Thymus (tissue), 11 donors: ENCODE data around the gene CDC20B. TPM values are rescaled to one million over a fixed set of nuclear protein-coding genes. Genes with fewer than 3 reads are reported as not detected.
"Not testable (repeated sequence)": the region's sequence is repeated elsewhere in the genome, so short reads cannot be mapped to it uniquely, and the experiment has no call there.

ENCODE experiments used
- DNase-seq, 9 donors: peaks; one replicate each; pipeline ENCODE4 v3.0.0-alpha.2; 2013; ENCODE audit warnings: low spot score in 9 of 9, low read depth in 6 of 9, missing footprints in 1 of 9
- H3K27ac ChIP-seq, 2 donors: one replicate each; pipeline ENCODE4 v1.5.1; 2013; ENCODE audit warnings: control low read depth in 1 of 2, low read depth in 1 of 2, low read length in 1 of 2, mild to moderate bottlenecking in 1 of 2, moderate library complexity in 1 of 2
- H3K27me3 ChIP-seq, 2 donors: one replicate each; pipeline ENCODE4 v1.5.1; 2013; ENCODE audit warnings: low read length in 1 of 2; ENCODE audit not compliant: control insufficient read depth in 2 of 2, insufficient read depth in 1 of 2
- H3K36me3 ChIP-seq, 2 donors: one replicate each; pipeline ENCODE4 v1.5.1; 2013; ENCODE audit warnings: low read length in 1 of 2, mild to moderate bottlenecking in 1 of 2, moderate library complexity in 1 of 2; ENCODE audit not compliant: control insufficient read depth in 2 of 2, insufficient read depth in 2 of 2
- H3K4me1 ChIP-seq, 2 donors: one replicate each; pipeline ENCODE4 v1.5.1; 2013; ENCODE audit warnings: low read length in 2 of 2; ENCODE audit not compliant: control insufficient read depth in 2 of 2, insufficient read depth in 2 of 2
- H3K4me3 ChIP-seq, 2 donors: one replicate each; pipeline ENCODE4 v1.5.1; 2013; ENCODE audit warnings: low read length in 2 of 2, control low read depth in 1 of 2, mild to moderate bottlenecking in 1 of 2
- H3K9me3 ChIP-seq, 2 donors: one replicate each; pipeline ENCODE4 v1.5.1; 2013; ENCODE audit warnings: low read length in 1 of 2, mild to moderate bottlenecking in 1 of 2; ENCODE audit not compliant: control insufficient read depth in 2 of 2, insufficient read depth in 1 of 2
- WGBS: extraction: QIAGEN DNeasy Blood & Tissue Kit; methylation state at CpG from one replicate; pipeline ENCODE4 v1.1.7; 2013; 5-methylcytosine and 5-hydroxymethylcytosine counted together
- polyA plus RNA-seq: library from polyadenylated mRNA; stranded (reverse); fragments of 200-250 nt; gene quantifications from one replicate; pipeline ENCODE4 v1.2.3, GENCODE V29; 2013
- total RNA-seq: library from RNA; stranded (reverse); fragments of 120-200 nt; gene quantifications from one replicate; pipeline ENCODE4 v1.2.4, GENCODE V29; 2013
- donor health status: healthy.

Gene CDC20B
- total and polyA plus RNA-seq, 2 donors = 0.19 to 0.27 TPM

- no peak overlapping the region for H3K27ac ChIP-seq
- H3K4me1 ChIP-seq = no peaks in the 10 kb centered on the region
- H3K36me3 ChIP-seq = no peaks in the 10 kb centered on the region
- WGBS = 82% methylated on average over 3 of the region's 3 CpGs
- no peaks in the 10 kb centered on the region for H3K9me3 ChIP-seq
- peaks cover 0 to 5% of the 10 kb centered on the region in 2 donors for H3K27me3 ChIP-seq
- H3K4me3 ChIP-seq = no peak overlapping the region
- no peak for DNase-seq
These were observed 58.9 kb downstream of the CDC20B start for GRCh38 chr5:55114061-55114460.

GRCh38 chr5:55113327-55113726 lies 59.6 kb downstream of the CDC20B start:
- no peaks in the 10 kb centered on the region for H3K36me3 ChIP-seq
- no peak overlapping the region for H3K27ac ChIP-seq
- H3K4me1 ChIP-seq = no peaks in the 10 kb centered on the region
- DNase-seq = no peak
- no peaks in the 10 kb centered on the region for H3K9me3 ChIP-seq
- no peak overlapping the region for H3K4me3 ChIP-seq
- peaks cover 0 to 7% of the 10 kb centered on the region in 2 donors for H3K27me3 ChIP-seq

DNA sequence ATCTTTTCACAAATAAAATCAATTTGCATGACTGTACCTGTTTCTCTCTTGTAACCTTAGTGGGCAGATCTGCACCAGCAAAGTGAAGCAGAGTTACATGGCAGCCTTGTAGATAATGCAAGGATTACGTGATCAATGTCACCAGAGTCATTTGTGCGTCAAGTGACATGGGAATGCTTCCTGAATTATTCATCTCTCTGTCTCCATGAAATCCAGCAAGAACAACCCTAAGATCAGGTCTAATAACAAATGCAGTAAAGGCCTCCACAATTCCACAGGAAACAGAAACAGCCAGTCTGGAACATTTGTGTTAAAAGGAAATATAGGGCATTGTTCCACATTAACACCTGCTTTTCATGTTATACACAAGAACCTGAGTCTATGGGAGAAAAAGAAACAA lies 62.8 kb downstream of the CDC20B start:
- Histone ChIP-seq H3K36me3 (no peaks in the 10 kb centered on the region), H3K27me3 (peaks cover 2 to 10% of the 10 kb centered on the region in 2 donors), H3K27ac (no peak overlapping the region), H3K9me3 (no peaks in the 10 kb centered on the region), H3K4me1 (peaks cover 0 to under 1% of the 10 kb centered on the region in 2 donors), H3K4me3 (no peak overlapping the region)
- DNase-seq = no peak
- WGBS = 97% methylated on average over 2 of the region's 2 CpGs

GRCh38 chr5:55108661-55109060 lies 64.3 kb downstream of the CDC20B start:
- Histone ChIP-seq H3K36me3 (no peaks in the 10 kb centered on the region), H3K27me3 (peaks cover 7 to 17% of the 10 kb centered on the region in 2 donors), H3K27ac (no peak overlapping the region), H3K4me1 (peaks cover 0 to 7% of the 10 kb centered on the region in 2 donors), H3K9me3 (no peaks in the 10 kb centered on the region), H3K4me3 (no peak overlapping the region)
- DNase-seq = no peak
- WGBS = 93% methylated on average over 3 of the region's 3 CpGs

DNA sequence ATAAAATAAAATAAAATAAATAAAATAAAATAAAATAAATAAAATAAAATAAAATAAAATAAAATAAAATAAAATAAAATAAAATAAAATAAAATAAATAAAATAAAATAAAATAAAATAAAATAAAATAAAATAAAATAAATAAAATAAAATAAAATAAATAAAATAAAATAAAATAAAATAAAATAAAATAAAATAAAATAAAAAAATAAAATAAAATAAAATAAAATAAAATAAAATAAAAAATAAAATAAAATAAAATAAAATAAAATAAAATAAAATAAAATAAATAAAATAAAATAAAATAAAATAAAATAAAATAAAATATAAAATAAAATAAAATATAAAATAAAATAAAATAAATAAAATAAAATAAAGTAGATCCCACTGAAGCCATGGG lies 67.0 kb downstream of the CDC20B start:
- H3K36me3 ChIP-seq, H3K9me3 ChIP-seq, H3K4me3 ChIP-seq, DNase-seq, H3K27ac ChIP-seq: not testable (repeated sequence)
- peaks cover 0 to 24% of the 10 kb centered on the region in 2 donors for H3K4me1 ChIP-seq
- H3K27me3 ChIP-seq = peaks cover 11 to 23% of the 10 kb centered on the region in 2 donors

DNA sequence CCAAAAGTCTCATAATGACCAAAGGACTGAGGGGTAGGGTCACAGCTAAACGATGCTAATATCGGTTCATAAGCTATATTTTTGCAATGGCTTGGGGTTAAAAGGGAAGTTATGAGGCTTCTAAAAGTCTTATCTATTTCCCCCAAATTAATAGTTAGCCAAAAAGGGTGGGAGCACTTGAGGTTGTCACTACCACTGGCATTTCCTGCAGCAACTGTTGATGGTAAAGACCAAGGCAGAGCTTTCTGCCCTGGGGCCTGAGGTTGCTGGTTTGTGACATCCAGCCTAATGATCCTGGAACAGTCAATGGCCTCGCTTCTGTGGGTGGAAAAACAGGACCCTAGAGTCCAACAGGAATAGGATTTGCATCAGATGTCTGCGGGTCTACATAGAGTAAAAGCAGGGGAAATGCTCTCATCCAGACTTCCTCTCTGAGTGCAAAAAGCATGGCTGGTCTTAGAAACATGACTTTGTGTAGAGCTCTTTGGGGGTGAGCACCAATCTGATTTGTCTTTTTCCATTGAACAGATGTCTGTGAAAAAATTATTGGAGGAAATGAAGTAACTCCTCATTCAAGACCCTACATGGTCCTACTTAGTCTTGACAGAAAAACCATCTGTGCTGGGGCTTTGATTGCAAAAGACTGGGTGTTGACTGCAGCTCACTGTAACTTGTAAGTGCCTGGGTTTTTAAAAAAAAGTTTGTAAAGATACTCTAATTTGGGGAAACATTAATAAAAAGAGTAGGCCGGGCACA lies 67.9 kb downstream of the CDC20B start:
- Histone ChIP-seq H3K4me3 (no peak overlapping the region), H3K36me3 (no peaks in the 10 kb centered on the region), H3K4me1 (peaks cover 0 to 24% of the 10 kb centered on the region in 2 donors), H3K27me3 (peaks cover 11 to 23% of the 10 kb centered on the region in 2 donors), H3K9me3 (no peaks in the 10 kb centered on the region), H3K27ac (peak overlapping the region in 1 of 2 donors; percentile 5)
- WGBS = 52% methylated on average over 5 of the region's 5 CpGs
- no peak for DNase-seq

- H3K4me1 ChIP-seq = peaks cover 0 to 24% of the 10 kb centered on the region in 2 donors
- 97% methylated on average over 2 of the region's 2 CpGs for WGBS
- no peaks in the 10 kb centered on the region for H3K9me3 ChIP-seq
- H3K4me3 ChIP-seq = no peak overlapping the region
- H3K27ac ChIP-seq = no peak overlapping the region
- H3K36me3 ChIP-seq = no peaks in the 10 kb centered on the region
- DNase-seq = peak in 1 of 9 donors; percentile 49
- H3K27me3 ChIP-seq = peaks cover 11 to 22% of the 10 kb centered on the region in 2 donors
These were observed 68.8 kb downstream of the CDC20B start for GRCh38 chr5:55104036-55104772.

- H3K27ac ChIP-seq = peak within 1 kb of the TSS in 1 of 2 donors; percentile 49
- H3K36me3 ChIP-seq = no peaks in the 10 kb centered on the region
- WGBS = 22% methylated on average over 3 of the region's 3 CpGs
- no peaks in the 10 kb centered on the region for H3K9me3 ChIP-seq
- H3K4me1 ChIP-seq = peaks cover 0 to 26% of the 10 kb centered on the region in 2 donors
- H3K4me3 ChIP-seq = no peak within 1 kb of the TSS
- peak; percentile 25 to 89 (median 62) for DNase-seq
- peaks cover 11 to 19% of the 10 kb centered on the region in 2 donors for H3K27me3 ChIP-seq
These were observed 70.6 kb downstream of the CDC20B start, which contains the start of gene GZMA for GRCh38 chr5:55102348-55102747. Gene GZMA, plus strand, starts transcription at chr5:55102646. Its CDS starts 37 bp downstream, at chr5:55102683.
